HEK293 (cell line): ENCODE results near the gene SYNGR4.

Source experiments
- HOXC10 ChIP-seq: sonication (generic); formaldehyde crosslinking; IDR thresholded peaks from 2 replicates; pipeline ENCODE4 v1.8.1; 2023; ENCODE audit warnings: mild to moderate bottlenecking, missing genetic modification reagents
- SETDB1 ChIP-seq: IDR thresholded peaks from one replicate; pipeline ENCODE4 v1.6.1; 2017; ENCODE audit warnings: mild to moderate bottlenecking, low read length, moderate library complexity, mixed read lengths; ENCODE audit not compliant: insufficient read length
- TRIM28 ChIP-seq: IDR thresholded peaks from 2 replicates; pipeline ENCODE4 v1.6.1; 2011; ENCODE audit warnings: low read length, control low read depth, borderline replicate concordance
- ZBTB8A ChIP-seq: fragments of 450-650 bp; formaldehyde crosslinking; IDR thresholded peaks from 2 replicates; pipeline ENCODE4 v1.5.1; 2016; ENCODE audit warnings: missing biosample characterization, missing genetic modification characterization
- ZFHX2 ChIP-seq: fragments of 450-650 bp; formaldehyde crosslinking; conservative IDR thresholded peaks from 2 replicates; pipeline ENCODE4 v1.5.1; 2016; ENCODE audit warnings: missing biosample characterization, missing genetic modification characterization
- ZFP37 ChIP-seq: fragments of 450-650 bp; formaldehyde crosslinking; IDR thresholded peaks from 2 replicates; pipeline ENCODE4 v1.5.1; 2016; ENCODE audit warnings: missing biosample characterization, missing genetic modification characterization
- ZFP69B ChIP-seq: fragments of 450-650 bp; formaldehyde crosslinking; IDR thresholded peaks from 2 replicates; pipeline ENCODE4 v1.5.1; 2016; ENCODE audit warnings: missing biosample characterization, missing genetic modification characterization
- ZIC2 ChIP-seq: fragments of 450-650 bp; formaldehyde crosslinking; IDR thresholded peaks from 2 replicates; pipeline ENCODE4 v1.5.1; 2016; ENCODE audit warnings: missing biosample characterization, missing genetic modification characterization
- ZNF112 ChIP-seq: fragments of 450-650 bp; formaldehyde crosslinking; IDR thresholded peaks from 2 replicates; pipeline ENCODE4 v1.5.0; 2017; ENCODE audit warnings: missing biosample characterization, missing genetic modification characterization
- ZNF114 ChIP-seq: fragments of 450-650 bp; formaldehyde crosslinking; IDR thresholded peaks from 2 replicates; pipeline ENCODE4 v1.5.0; 2017; ENCODE audit warnings: missing biosample characterization, missing genetic modification characterization
- ZNF121 ChIP-seq: fragments of 450-650 bp; formaldehyde crosslinking; IDR thresholded peaks from 2 replicates; pipeline ENCODE4 v1.5.1; 2016; ENCODE audit warnings: missing biosample characterization, missing genetic modification characterization
- ZNF146 ChIP-seq: fragments of 450-650 bp; formaldehyde crosslinking; IDR thresholded peaks from 2 replicates; pipeline ENCODE4 v1.5.1; 2016; ENCODE audit warnings: missing biosample characterization, missing genetic modification characterization
- ZNF24 ChIP-seq: fragments of 450-650 bp; formaldehyde crosslinking; IDR thresholded peaks from 2 replicates; pipeline ENCODE4 v1.5.1; 2016; ENCODE audit warnings: missing biosample characterization, missing genetic modification characterization
- ZNF324 ChIP-seq: fragments of 450-650 bp; formaldehyde crosslinking; IDR thresholded peaks from 2 replicates; pipeline ENCODE4 v1.5.1; 2016; ENCODE audit warnings: missing biosample characterization, missing genetic modification characterization
- ZNF341 ChIP-seq: fragments of 450-650 bp; formaldehyde crosslinking; IDR thresholded peaks from 2 replicates; pipeline ENCODE4; 2016; ENCODE audit warnings: low read depth, missing biosample characterization, missing genetic modification characterization
- ZNF37A ChIP-seq: fragments of 450-650 bp; IDR thresholded peaks from 2 replicates; pipeline ENCODE4 v1.5.1; 2018; ENCODE audit warnings: missing biosample characterization, missing genetic modification characterization
- ZNF558 ChIP-seq: fragments of 450-650 bp; formaldehyde crosslinking; IDR thresholded peaks from 2 replicates; pipeline ENCODE4 v1.5.1; 2016; ENCODE audit warnings: missing biosample characterization, missing genetic modification characterization
- ZNF571 ChIP-seq: fragments of 450-650 bp; formaldehyde crosslinking; IDR thresholded peaks from 2 replicates; pipeline ENCODE4 v1.5.0; 2017; ENCODE audit warnings: missing biosample characterization, missing genetic modification characterization
- ZNF654 ChIP-seq: fragments of 450-650 bp; formaldehyde crosslinking; IDR thresholded peaks from 2 replicates; pipeline ENCODE4 v1.5.1; 2016; ENCODE audit warnings: low read depth, missing biosample characterization, missing genetic modification characterization
- ZSCAN23 ChIP-seq: fragments of 450-650 bp; formaldehyde crosslinking; IDR thresholded peaks from 2 replicates; pipeline ENCODE4 v1.5.1; 2016; ENCODE audit warnings: missing biosample characterization, missing genetic modification characterization
- ZSCAN30 ChIP-seq: fragments of 450-650 bp; IDR thresholded peaks from 2 replicates; pipeline ENCODE4 v1.5.1; 2018; ENCODE audit warnings: missing biosample characterization, mild to moderate bottlenecking, missing genetic modification characterization, moderate library complexity
- TF ChIP-seq, protein P1 (sequence below): fragments of 450-650 bp; formaldehyde crosslinking; IDR thresholded peaks from 2 replicates; pipeline ENCODE4 v1.5.1; 2016; ENCODE audit warnings: missing biosample characterization, missing genetic modification characterization
- TF ChIP-seq, protein P2 (sequence below): fragments of 450-650 bp; formaldehyde crosslinking; IDR thresholded peaks from 2 replicates; pipeline ENCODE4 v1.5.1; 2016; ENCODE audit warnings: missing biosample characterization, missing genetic modification characterization
- TF ChIP-seq, protein P3 (sequence below): fragments of 450-650 bp; formaldehyde crosslinking; IDR thresholded peaks from 2 replicates; pipeline ENCODE4 v1.5.1; 2017; ENCODE audit warnings: missing biosample characterization, missing genetic modification characterization
- TF ChIP-seq, protein P4 (sequence below): fragments of 450-650 bp; formaldehyde crosslinking; IDR thresholded peaks from 2 replicates; pipeline ENCODE4 v1.5.1; 2016; ENCODE audit warnings: missing biosample characterization, missing genetic modification characterization

SYNGR4 gene

DNA sequence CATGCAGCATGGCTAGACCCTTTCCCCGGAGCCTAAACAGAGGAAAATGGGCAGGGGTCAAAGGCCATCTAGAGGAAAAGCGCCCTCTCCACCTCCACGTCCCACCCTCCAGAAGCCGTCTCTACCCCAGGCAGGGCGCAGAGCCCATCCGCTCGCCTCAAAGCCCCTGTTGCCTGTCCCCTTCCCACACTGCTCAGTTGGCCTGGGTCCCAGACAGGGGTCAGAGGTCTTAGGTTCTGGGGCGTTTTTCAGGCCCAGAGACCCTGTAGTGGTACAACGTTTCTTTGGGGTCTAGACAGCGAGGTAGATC lies 712 bp upstream of the SYNGR4 start (continued):
- TF ChIP-seq ZNF112 (tag by site-specific recombination), result no peak
- no peak for TF ChIP-seq ZSCAN30
- TF ChIP-seq ZSCAN23, result no peak
- TF ChIP-seq, protein P1, sequence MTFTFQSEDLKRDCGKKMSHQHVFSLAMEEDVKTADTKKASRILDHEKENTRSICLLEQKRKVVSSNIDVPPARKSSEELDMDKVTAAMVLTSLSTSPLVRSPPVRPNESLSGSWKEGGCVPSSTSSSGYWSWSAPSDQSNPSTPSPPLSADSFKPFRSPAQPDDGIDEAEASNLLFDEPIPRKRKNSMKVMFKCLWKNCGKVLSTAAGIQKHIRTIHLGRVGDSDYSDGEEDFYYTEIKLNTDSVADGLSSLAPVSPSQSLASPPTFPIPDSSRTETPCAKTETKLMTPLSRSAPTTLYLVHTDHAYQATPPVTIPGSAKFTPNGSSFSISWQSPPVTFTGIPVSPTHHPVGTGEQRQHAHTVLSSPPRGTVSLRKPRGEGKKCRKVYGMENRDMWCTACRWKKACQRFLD (tag by site-specific recombination), result no peak
- peak; percentile 44; the same call in 1 of the 2 replicates for TF ChIP-seq ZFP37 (tag by site-specific recombination)
- no peak for TF ChIP-seq ZNF114 (tag by site-specific recombination)
- no peak for TF ChIP-seq ZNF24
- peak; percentile 67 for TF ChIP-seq ZBTB8A
- TF ChIP-seq ZNF341 (tag by site-specific recombination), result no peak
- TF ChIP-seq SETDB1, result no peak
- TF ChIP-seq ZFHX2 (tag by site-specific recombination), result no peak
- no peak for TF ChIP-seq ZNF558 (tag by site-specific recombination)
- no peak for TF ChIP-seq ZNF654 (tag by site-specific recombination)
- TF ChIP-seq, protein P2, sequence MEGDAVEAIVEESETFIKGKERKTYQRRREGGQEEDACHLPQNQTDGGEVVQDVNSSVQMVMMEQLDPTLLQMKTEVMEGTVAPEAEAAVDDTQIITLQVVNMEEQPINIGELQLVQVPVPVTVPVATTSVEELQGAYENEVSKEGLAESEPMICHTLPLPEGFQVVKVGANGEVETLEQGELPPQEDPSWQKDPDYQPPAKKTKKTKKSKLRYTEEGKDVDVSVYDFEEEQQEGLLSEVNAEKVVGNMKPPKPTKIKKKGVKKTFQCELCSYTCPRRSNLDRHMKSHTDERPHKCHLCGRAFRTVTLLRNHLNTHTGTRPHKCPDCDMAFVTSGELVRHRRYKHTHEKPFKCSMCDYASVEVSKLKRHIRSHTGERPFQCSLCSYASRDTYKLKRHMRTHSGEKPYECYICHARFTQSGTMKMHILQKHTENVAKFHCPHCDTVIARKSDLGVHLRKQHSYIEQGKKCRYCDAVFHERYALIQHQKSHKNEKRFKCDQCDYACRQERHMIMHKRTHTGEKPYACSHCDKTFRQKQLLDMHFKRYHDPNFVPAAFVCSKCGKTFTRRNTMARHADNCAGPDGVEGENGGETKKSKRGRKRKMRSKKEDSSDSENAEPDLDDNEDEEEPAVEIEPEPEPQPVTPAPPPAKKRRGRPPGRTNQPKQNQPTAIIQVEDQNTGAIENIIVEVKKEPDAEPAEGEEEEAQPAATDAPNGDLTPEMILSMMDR, result no peak; the same call in 1 of the 2 replicates
- no peak for TF ChIP-seq ZIC2 (tag by site-specific recombination)
- TF ChIP-seq TRIM28, result no peak
- TF ChIP-seq ZNF571 (tag by site-specific recombination), result no peak
- TF ChIP-seq, protein P3, sequence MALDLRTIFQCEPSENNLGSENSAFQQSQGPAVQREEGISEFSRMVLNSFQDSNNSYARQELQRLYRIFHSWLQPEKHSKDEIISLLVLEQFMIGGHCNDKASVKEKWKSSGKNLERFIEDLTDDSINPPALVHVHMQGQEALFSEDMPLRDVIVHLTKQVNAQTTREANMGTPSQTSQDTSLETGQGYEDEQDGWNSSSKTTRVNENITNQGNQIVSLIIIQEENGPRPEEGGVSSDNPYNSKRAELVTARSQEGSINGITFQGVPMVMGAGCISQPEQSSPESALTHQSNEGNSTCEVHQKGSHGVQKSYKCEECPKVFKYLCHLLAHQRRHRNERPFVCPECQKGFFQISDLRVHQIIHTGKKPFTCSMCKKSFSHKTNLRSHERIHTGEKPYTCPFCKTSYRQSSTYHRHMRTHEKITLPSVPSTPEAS, result no peak; the same call in 1 of the 2 replicates
- no peak for TF ChIP-seq ZNF121 (tag by site-specific recombination)
- TF ChIP-seq, protein P4, sequence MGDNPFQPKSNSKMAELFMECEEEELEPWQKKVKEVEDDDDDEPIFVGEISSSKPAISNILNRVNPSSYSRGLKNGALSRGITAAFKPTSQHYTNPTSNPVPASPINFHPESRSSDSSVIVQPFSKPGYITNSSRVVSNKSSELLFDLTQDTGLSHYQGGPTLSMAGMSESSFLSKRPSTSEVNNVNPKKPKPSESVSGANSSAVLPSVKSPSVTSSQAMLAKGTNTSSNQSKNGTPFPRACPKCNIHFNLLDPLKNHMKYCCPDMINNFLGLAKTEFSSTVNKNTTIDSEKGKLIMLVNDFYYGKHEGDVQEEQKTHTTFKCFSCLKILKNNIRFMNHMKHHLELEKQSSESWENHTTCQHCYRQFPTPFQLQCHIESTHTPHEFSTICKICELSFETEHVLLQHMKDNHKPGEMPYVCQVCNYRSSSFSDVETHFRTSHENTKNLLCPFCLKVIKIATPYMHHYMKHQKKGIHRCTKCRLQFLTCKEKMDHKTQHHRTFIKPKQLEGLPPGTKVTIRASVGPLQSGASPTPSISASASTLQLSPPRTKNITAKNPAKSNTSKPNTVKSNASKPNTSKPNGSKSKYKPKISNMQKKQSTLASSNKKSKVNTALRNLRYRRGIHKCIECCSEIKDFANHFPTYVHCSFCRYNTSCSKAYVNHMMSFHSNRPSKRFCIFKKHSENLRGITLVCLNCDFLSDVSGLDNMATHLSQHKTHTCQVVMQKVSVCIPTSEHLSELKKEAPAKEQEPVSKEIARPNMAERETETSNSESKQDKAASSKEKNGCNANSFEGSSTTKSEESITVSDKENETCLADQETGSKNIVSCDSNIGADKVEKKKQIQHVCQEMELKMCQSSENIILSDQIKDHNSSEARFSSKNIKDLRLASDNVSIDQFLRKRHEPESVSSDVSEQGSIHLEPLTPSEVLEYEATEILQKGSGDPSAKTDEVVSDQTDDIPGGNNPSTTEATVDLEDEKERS (tag by site-specific recombination), result 0 out of 2 replicates have a peak, but pooled peaks have one; percentile 22
- peak; percentile 66; the same call in 1 of the 2 replicates for TF ChIP-seq ZFP69B (tag by site-specific recombination)
- 0 out of 2 replicates have a peak, but pooled peaks have one; percentile 60 for TF ChIP-seq ZNF324 (tag by site-specific recombination)
- TF ChIP-seq ZNF146 (tag by site-specific recombination), result no peak
- no peak for TF ChIP-seq ZNF37A (tag by site-specific recombination)
- no peak for TF ChIP-seq HOXC10 (CRISPR knock-in tag)
